COLO829 (cell line): ENCODE measurements around the gene OPN1MW2.
"Not testable (repeated sequence)": the region's sequence is repeated elsewhere in the genome, so short reads cannot be mapped to it uniquely, and the experiment has no call there.

Experiments
- DNase-seq: peaks from one replicate; pipeline ENCODE4 v3.0.0; 2012; ENCODE audit warnings: low spot score

The OPN1MW2 gene

GRCh38 chrX:154219456-154219855 lies at the start of gene OPN1MW2:
OPN1MW2 (plus strand) TSS chrX:154219756; CDS start chrX:154219816, 60 bp downstream.
- DNase-seq, result not testable (repeated sequence)

DNA sequence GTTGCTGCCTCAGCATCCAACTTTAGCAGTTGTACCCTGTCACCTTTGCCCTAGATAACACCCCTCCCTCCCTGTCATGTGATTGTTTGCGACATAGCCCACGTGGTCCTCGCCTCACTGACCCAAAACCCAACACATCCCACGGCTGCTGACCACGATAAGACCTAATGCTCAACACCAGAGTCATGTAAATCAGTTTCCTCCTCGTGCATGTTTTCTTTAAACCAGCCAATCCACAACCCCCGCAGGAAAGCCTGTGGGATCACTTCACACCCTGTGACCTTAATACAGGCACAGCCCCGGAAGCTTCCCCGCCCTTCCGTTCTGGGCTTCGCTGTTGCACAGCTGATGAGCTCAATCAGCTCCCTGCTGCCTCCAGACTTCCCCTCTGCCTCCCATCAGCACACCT lies 47.0 kb upstream of the OPN1MW2 start:
- DNase-seq, result not testable (repeated sequence)

- not testable (repeated sequence) for DNase-seq
Observed at GRCh38 chrX:154174356-154174755, 45.2 kb upstream of the OPN1MW2 start.

DNA sequence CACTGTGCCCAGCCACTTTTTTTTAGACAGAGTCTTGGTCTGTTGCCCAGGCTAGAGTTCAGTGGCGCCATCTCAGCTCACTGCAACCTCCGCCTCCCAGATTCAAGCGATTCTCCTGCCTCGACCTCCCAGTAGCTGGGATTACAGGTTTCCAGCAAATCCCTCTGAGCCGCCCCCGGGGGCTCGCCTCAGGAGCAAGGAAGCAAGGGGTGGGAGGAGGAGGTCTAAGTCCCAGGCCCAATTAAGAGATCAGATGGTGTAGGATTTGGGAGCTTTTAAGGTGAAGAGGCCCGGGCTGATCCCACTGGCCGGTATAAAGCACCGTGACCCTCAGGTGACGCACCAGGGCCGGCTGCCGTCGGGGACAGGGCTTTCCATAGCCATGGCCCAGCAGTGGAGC lies 37.3 kb upstream of the OPN1MW2 start, which contains the start of gene OPN1MW:
Gene OPN1MW, plus strand, starts transcription at position 301 of the 400 bp plus-strand sequence. Its CDS starts 82 bp downstream, at position 383.
- not testable (repeated sequence) for DNase-seq

DNA sequence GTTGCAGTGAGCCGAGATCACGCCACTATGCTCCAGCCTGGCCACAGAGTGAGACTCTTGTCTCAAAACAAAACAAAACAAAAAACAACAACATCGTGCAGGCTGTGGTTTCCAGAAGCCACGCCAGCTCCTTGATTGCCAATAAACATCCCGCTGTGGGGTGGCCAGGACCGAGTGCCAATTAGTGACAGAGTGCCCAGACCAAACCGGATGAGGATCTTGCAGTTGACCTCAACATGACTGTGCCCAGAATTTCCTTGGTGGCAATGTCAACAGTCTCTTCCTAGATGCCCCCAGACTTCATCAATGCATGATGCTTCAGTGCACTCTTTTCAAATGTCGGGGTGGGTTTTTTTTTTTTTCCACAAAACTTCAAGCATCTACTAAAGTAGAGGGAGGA lies 35.8 kb upstream of the OPN1MW2 start:
- DNase-seq, result not testable (repeated sequence)

DNA sequence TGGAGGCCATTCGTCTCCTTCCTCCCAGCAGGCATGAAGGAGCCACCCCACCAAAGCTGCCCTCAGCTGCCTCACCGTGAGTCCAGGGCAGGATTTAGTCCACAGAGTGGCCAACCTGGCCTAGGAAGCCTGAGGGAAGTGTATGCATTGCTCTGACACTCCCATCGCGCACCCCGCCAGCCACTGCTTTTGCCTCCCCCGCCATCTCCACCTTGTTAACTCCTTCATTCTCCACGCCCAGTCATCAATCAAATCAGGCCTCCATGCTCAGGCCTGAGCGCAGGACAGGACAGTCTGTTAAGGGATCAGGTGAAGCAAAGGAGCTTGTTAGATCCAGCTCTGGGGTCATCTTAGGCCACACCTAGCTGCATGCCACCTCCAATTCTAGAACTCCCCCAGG lies 26.7 kb upstream of the OPN1MW2 start:
- DNase-seq, result not testable (repeated sequence)

- not testable (repeated sequence) for DNase-seq
Observed at GRCh38 chrX:154194316-154194715, 25.2 kb upstream of the OPN1MW2 start.

- not testable (repeated sequence) for DNase-seq
Observed at GRCh38 chrX:154196466-154196865, 23.1 kb upstream of the OPN1MW2 start.

DNA sequence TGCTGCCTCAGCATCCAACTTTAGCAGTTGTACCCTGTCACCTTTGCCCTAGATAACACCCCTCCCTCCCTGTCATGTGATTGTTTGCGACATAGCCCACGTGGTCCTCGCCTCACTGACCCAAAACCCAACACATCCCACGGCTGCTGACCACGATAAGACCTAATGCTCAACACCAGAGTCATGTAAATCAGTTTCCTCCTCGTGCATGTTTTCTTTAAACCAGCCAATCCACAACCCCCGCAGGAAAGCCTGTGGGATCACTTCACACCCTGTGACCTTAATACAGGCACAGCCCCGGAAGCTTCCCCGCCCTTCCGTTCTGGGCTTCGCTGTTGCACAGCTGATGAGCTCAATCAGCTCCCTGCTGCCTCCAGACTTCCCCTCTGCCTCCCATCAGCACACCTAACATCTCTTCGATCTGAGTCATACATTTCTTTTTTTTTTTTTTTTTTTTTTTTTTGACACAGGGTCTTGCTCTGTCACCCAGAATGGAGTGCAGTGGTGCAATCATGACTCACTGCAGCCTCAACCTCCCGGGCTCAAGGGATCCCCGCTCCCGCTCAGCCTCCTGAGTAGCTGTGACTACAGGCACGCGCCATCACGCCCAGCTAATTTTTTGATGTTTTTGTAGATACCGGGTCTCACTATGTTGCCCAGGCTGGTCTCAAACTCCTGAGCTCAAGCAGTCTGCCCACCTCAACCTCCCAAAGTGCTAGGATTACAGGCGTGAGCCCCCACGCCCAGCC lies 9.7 kb upstream of the OPN1MW2 start:
- DNase-seq, result not testable (repeated sequence)

GRCh38 chrX:154211057-154211456 lies 8.5 kb upstream of the OPN1MW2 start:
- not testable (repeated sequence) for DNase-seq

DNA sequence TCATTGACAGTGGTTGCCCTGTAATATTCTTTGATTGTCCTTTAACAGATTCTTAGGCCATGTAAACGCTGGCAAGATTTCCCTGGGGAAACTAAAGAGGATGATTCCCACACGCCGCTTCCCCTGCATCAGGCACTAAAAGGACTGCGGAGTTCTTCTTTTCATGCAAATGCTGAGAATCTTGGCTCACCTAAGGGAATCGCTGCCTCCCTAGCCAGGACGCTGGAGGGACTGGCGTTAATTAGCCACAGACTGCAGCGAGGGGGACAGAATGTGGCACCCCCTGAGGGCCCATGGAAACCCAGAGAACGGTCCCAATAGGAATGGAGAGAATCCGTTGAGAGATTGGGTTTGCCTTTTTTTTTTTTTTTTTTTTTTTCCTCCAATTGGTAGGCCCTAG lies 8.1 kb upstream of the OPN1MW2 start:
- DNase-seq, result not testable (repeated sequence)

DNA sequence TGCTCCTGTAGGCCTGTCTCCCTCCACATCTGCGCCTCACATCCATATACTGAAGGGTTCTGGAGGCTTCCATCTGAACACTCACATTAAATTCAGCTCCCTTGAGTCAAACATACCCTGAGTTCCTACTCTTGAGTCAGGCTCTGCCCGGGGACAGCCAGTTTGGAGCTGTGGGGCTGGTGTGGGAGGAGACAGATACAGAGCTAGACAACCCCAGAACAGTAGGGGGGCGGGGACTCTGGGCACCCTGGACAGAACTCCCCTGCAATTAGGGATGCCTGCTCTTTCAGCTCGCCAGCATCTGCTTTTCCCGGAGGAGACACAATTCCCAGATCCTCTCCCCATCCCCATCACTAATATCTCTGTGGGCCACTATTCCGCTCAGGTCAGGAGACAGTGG lies 5.7 kb downstream of the OPN1MW2 start:
- DNase-seq, result not testable (repeated sequence)

GRCh38 chrX:154226706-154227105 lies 7.2 kb downstream of the OPN1MW2 start:
- not testable (repeated sequence) for DNase-seq

DNA sequence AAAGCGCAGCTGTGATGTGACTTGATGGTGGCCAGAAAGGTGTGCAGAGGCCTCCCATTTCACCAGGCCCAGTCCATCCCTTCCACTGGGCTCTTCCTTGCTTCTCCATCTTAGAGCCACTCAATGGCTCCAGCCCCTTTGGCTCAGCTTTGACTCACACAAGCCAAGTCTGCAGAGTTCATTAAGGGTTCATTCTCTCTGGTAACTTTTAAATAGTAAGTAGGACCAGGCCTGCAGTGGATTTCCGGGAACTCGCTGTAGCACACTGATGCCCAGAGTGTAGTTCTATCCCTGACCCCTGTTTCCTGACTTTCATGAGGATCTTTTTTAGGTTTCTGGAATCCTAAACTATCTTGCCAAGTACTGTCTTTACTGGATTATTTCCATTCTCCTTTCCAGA lies 11.9 kb downstream of the OPN1MW2 start:
- DNase-seq, result not testable (repeated sequence)

DNA sequence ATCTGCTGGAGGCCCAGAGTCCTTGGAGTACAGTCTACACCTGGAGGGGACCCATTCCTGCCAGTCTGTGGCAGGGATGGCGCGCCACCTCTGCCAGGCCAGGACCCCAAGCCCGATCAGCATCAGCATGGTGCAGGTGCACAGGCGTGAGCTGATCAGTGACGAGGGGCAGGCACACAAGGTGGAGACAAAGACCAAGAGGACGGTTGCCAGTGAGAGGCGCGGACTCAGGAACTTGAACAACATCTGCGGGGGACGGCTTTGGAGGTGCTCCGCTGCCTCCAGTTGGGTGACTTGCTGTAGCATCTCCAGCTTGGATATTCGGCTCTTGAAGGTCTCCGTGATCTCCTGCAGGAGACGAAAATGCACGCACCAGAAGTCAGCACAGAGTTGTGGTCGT lies 14.1 kb downstream of the OPN1MW2 start:
- DNase-seq, result not testable (repeated sequence)

GRCh38 chrX:154238939-154239559 lies 19.5 kb downstream of the OPN1MW2 start:
- DNase-seq, result not testable (repeated sequence)

DNA sequence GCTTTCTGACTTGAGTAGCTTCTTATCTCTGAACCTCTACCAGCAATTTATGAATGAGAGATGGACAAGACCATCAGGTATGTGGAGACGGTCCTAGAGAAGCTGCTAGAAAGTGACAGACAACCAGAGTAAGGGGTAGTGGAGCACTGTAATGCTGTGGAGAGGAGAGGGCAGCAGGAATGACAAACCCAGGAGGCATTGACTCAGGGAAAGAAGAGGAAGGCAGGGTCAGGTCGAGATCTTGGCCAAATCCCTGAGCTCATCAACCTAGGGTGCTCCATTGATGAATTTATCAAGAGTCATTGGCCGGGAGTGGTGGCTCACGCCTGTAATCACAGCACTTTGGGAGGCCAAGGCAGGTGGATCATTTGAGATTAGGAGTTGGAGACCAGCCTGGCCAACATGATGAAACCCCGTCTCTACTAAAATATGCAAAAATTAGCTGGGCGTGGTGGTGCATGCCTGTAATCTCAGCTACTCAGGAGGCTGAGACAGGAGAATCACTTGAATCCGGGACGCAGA lies 20.5 kb downstream of the OPN1MW2 start:
- not testable (repeated sequence) for DNase-seq

DNA sequence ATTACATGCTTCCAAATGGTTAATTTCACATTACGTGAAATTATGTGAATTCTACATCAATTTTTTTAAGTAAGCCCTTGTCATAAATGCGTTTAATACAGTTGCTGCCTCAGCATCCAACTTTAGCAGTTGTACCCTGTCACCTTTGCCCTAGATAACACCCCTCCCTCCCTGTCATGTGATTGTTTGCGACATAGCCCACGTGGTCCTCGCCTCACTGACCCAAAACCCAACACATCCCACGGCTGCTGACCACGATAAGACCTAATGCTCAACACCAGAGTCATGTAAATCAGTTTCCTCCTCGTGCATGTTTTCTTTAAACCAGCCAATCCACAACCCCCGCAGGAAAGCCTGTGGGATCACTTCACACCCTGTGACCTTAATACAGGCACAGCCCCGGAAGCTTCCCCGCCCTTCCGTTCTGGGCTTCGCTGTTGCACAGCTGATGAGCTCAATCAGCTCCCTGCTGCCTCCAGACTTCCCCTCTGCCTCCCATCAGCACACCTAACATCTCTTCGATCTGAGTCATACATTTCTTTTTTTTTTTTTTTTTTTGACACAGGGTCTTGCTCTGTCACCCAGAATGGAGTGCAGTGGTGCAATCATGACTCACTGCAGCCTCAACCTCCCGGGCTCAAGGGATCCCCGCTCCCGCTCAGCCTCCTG lies 28.0 kb downstream of the OPN1MW2 start:
- not testable (repeated sequence) for DNase-seq

- not testable (repeated sequence) for DNase-seq
Observed at GRCh38 chrX:154248076-154248475, 28.5 kb downstream of the OPN1MW2 start.

- not testable (repeated sequence) for DNase-seq
Observed at GRCh38 chrX:154257282-154257681, 37.7 kb downstream of the OPN1MW2 start, which contains the start of gene OPN1MW3. OPN1MW3 (plus strand) TSS chrX:154257582; CDS start chrX:154257620, 38 bp downstream.

DNA sequence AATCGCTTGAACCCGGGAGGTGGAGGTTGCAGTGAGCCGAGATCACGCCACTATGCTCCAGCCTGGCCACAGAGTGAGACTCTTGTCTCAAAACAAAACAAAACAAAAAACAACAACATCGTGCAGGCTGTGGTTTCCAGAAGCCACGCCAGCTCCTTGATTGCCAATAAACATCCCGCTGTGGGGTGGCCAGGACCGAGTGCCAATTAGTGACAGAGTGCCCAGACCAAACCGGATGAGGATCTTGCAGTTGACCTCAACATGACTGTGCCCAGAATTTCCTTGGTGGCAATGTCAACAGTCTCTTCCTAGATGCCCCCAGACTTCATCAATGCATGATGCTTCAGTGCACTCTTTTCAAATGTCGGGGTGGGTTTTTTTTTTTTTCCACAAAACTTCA lies 39.2 kb downstream of the OPN1MW2 start:
- DNase-seq, result not testable (repeated sequence)

DNA sequence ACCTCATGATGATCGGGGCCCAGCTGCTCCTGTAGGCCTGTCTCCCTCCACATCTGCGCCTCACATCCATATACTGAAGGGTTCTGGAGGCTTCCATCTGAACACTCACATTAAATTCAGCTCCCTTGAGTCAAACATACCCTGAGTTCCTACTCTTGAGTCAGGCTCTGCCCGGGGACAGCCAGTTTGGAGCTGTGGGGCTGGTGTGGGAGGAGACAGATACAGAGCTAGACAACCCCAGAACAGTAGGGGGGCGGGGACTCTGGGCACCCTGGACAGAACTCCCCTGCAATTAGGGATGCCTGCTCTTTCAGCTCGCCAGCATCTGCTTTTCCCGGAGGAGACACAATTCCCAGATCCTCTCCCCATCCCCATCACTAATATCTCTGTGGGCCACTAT lies 43.5 kb downstream of the OPN1MW2 start:
- DNase-seq, result not testable (repeated sequence)
